ENCODE results near the gene SMAD9. TPM values are rescaled to one million over a fixed set of nuclear protein-coding genes. Genes with fewer than 3 reads are reported as not detected.

Gene SMAD9
- total RNA-seq, 1 experiment from 2014 or later: 1.2 TPM

DNA sequence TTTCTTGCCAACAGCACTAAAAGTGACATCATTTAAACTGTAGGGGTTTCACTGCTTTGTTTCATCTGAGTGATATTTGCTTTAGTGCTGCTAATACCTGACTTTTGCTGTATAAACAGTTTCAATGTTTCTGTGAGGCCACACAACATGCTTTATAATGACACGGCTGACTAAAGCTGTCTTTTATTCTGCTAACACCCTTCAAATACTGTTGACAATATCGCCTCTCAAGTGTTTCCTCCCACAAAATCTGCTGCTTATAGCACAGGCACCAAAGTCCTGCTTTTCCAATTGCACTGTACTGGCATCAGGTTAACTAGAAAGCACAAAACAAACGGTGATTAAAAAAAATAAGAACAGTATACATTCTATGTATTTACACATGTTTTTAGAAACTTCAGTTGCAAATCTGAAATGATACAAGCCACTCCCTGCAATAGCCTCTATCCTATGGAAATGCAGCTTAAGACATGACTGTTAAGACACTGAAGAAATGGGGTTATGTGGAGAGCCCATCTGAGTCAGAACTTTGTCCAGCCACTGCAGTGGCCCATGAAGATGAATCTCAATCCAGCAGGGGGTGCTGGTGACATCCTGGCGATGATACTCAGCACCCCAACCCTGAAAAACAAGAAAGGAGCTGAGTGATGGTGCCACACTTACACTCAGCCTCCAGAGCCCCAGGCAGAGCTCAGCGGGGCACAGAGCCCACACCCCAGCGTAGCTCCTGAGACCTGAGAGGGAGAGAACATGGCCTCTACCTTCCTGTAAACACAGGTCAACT, 71.6 kb downstream of the SMAD9 start:
- Mint-ChIP-seq H3K4me3 (ENCODE audit: unreplicated experiment) (no peak overlapping the region), H3K36me3 (ENCODE audit: insufficient read depth, unreplicated experiment) (no peaks in the 10 kb centered on the region), H3K4me1 (ENCODE audit: low read depth, unreplicated experiment) (no peaks in the 10 kb centered on the region), H3K27ac (ENCODE audit: unreplicated experiment) (no peak overlapping the region), H3K27me3 (ENCODE audit: insufficient read depth, unreplicated experiment) (no peaks in the 10 kb centered on the region), H3K9me3 (ENCODE audit: unreplicated experiment) (no peaks in the 10 kb centered on the region)
- no peak for DNase-seq
- intact Hi-C loops (cut with micrococcal nuclease; ENCODE audit: unreplicated experiment): no loop called here
- Histone ChIP-seq H3K4me3 (ENCODE audit: low read depth, low read length) (no peak overlapping the region), H3K27me3 (replicated peaks; ENCODE audit: control insufficient read depth, insufficient read depth, low read length) (no peaks in the 10 kb centered on the region), H3K36me3 (ENCODE audit: control insufficient read depth, insufficient read depth, low read length) (no peaks in the 10 kb centered on the region), H3K9me3 (no peaks in the 10 kb centered on the region), H3K4me1 (no peaks in the 10 kb centered on the region)
- TF ChIP-seq, protein P1, sequence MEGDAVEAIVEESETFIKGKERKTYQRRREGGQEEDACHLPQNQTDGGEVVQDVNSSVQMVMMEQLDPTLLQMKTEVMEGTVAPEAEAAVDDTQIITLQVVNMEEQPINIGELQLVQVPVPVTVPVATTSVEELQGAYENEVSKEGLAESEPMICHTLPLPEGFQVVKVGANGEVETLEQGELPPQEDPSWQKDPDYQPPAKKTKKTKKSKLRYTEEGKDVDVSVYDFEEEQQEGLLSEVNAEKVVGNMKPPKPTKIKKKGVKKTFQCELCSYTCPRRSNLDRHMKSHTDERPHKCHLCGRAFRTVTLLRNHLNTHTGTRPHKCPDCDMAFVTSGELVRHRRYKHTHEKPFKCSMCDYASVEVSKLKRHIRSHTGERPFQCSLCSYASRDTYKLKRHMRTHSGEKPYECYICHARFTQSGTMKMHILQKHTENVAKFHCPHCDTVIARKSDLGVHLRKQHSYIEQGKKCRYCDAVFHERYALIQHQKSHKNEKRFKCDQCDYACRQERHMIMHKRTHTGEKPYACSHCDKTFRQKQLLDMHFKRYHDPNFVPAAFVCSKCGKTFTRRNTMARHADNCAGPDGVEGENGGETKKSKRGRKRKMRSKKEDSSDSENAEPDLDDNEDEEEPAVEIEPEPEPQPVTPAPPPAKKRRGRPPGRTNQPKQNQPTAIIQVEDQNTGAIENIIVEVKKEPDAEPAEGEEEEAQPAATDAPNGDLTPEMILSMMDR (IDR thresholded peaks at IDR 0.05; ENCODE audit: insufficient read depth in 1 of 2, low read depth in 1 of 2, low read length in 1 of 2, severe bottlenecking in 1 of 2, unreplicated experiment in 1 of 2): peak in 1 of 2 experiments; percentile 2
- no TSS peak for BruUV-seq (replicated peaks)
- POLR2A ChIA-PET: no interaction called here
- CTCF ChIA-PET: interaction anchor here (1.2 to 1.6 kb wide), 2 partner anchors 10 to 132 kb away, joined by 4 read pairs; no protein-coding TSS in a partner anchor

DNA sequence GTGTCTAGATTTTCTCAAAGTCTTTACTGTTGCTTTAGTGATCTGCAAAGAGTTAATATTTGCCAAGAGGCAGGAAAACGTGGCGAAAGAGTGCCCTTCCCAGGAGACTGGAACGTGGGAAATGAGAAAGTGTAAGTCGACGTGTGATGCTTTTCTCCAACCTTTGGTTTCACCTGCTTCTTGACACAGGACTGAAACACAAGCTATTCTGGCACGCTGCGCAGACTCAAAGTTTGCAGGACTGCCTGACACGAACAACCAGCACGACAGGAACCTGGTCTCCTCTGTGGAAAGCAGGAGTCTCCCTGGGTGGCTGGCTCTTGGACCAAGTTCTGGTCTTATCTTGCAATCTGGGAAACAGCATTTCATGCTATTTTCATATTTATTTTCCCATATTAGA, 72.4 kb downstream of the SMAD9 start:
- no peaks in the 10 kb centered on the region for H3K36me3 Mint-ChIP-seq (ENCODE audit: insufficient read depth, unreplicated experiment)
- POLR2A ChIA-PET: no interaction called here
- Histone ChIP-seq H3K4me3 (ENCODE audit: low read depth, low read length) (no peak overlapping the region), H3K36me3 (ENCODE audit: control insufficient read depth, insufficient read depth, low read length) (no peaks in the 10 kb centered on the region), H3K27me3 (replicated peaks; ENCODE audit: control insufficient read depth, insufficient read depth, low read length) (no peaks in the 10 kb centered on the region), H3K9me3 (no peaks in the 10 kb centered on the region), H3K4me1 (no peaks in the 10 kb centered on the region)
- H3K27ac Mint-ChIP-seq (ENCODE audit: unreplicated experiment): no peak overlapping the region
- no peaks in the 10 kb centered on the region for H3K27me3 Mint-ChIP-seq (ENCODE audit: insufficient read depth, unreplicated experiment)
- H3K4me1 Mint-ChIP-seq (ENCODE audit: low read depth, unreplicated experiment): no peaks in the 10 kb centered on the region
- TF ChIP-seq, protein P1 (IDR thresholded peaks at IDR 0.05; ENCODE audit: insufficient read depth in 1 of 2, low read depth in 1 of 2, low read length in 1 of 2, severe bottlenecking in 1 of 2, unreplicated experiment in 1 of 2): no peak
- CTCF ChIA-PET: interaction anchor here (1.6 kb wide), 1 partner anchor 11 kb away, joined by 4 read pairs; no protein-coding TSS in a partner anchor
- DNase-seq: no peak
- no TSS peak for BruUV-seq (replicated peaks)
- intact Hi-C loops (cut with micrococcal nuclease; ENCODE audit: unreplicated experiment): no loop called here
- no peak overlapping the region for H3K4me3 Mint-ChIP-seq (ENCODE audit: unreplicated experiment)
- no peaks in the 10 kb centered on the region for H3K9me3 Mint-ChIP-seq (ENCODE audit: unreplicated experiment)

DNA sequence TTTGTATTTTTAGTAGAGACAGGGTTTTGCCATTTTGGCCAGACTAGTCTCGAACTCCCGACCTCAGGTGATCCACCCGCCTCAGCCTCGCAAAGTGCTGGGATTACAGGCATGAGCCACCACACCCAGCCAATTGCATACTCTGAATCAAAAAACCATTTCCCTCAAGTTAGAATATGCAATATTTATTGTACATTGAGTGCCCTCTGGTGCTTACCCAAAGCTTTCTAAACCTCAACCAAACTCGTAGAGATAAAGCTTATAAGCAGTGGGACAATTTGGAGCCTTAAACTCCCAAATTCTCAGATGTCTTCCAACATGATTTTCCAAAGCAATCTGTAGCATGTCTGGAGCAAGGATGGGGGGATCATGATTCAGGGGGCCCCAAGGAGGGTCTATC, 78.6 kb downstream of the SMAD9 start:
- intact Hi-C loops (cut with micrococcal nuclease; ENCODE audit: unreplicated experiment): loop anchor here (2.0 kb wide), 1 partner anchor 421 kb away; no protein-coding TSS in a partner anchor
- no peaks in the 10 kb centered on the region for H3K9me3 Mint-ChIP-seq (ENCODE audit: unreplicated experiment)
- POLR2A ChIA-PET: no interaction called here

More for the DNA sequence above, 78.6 kb downstream of the SMAD9 start:
- Histone ChIP-seq H3K9me3 (no peaks in the 10 kb centered on the region), H3K4me3 (ENCODE audit: low read depth, low read length) (no peak overlapping the region), H3K4me1 (no peaks in the 10 kb centered on the region), H3K36me3 (ENCODE audit: control insufficient read depth, insufficient read depth, low read length) (no peaks in the 10 kb centered on the region), H3K27me3 (replicated peaks; ENCODE audit: control insufficient read depth, insufficient read depth, low read length) (no peaks in the 10 kb centered on the region)
- no peaks in the 10 kb centered on the region for H3K27me3 Mint-ChIP-seq (ENCODE audit: insufficient read depth, unreplicated experiment)
- H3K4me3 Mint-ChIP-seq (ENCODE audit: unreplicated experiment): no peak overlapping the region
- TF ChIP-seq, protein P1 (IDR thresholded peaks at IDR 0.05; ENCODE audit: insufficient read depth in 1 of 2, low read depth in 1 of 2, low read length in 1 of 2, severe bottlenecking in 1 of 2, unreplicated experiment in 1 of 2): no peak
- H3K36me3 Mint-ChIP-seq (ENCODE audit: insufficient read depth, unreplicated experiment): no peaks in the 10 kb centered on the region
- BruUV-seq (replicated peaks): no TSS peak
- CTCF ChIA-PET: interaction anchor here (1.2 kb wide), 1 partner anchor 26 kb away, joined by 5 read pairs; no protein-coding TSS in a partner anchor
- no peaks in the 10 kb centered on the region for H3K4me1 Mint-ChIP-seq (ENCODE audit: low read depth, unreplicated experiment)
- no peak overlapping the region for H3K27ac Mint-ChIP-seq (ENCODE audit: unreplicated experiment)
- DNase-seq: no peak

All from Caco-2 (cell line).